NK-92 treated with Interleukin-12 subunit alpha and Interleukin-12 subunit beta, amount 100 ng/mL, for 24 hours (cell line): ENCODE results near the gene PCDH15.

Experiments
- DNase-seq: peaks from one replicate; lab custom pipeline; 2025; lab: John Stamatoyannopoulos, UW

The PCDH15 gene

GRCh38 chr10:54372179-54372578, 428.9 kb downstream of the PCDH15 start:
- no peak for DNase-seq

- no peak for DNase-seq
These were observed 432.0 kb downstream of the PCDH15 start for GRCh38 chr10:54368984-54369383.

GRCh38 chr10:54363390-54363789, 437.6 kb downstream of the PCDH15 start:
- no peak for DNase-seq

GRCh38 chr10:54342058-54342457, 459.0 kb downstream of the PCDH15 start:
- no peak for DNase-seq

- DNase-seq, result no peak
These were observed 465.7 kb downstream of the PCDH15 start for GRCh38 chr10:54335296-54335695.

GRCh38 chr10:54319341-54319740, 481.7 kb downstream of the PCDH15 start:
- no peak for DNase-seq

- no peak for DNase-seq
These were observed 482.6 kb downstream of the PCDH15 start for GRCh38 chr10:54318470-54318869.

GRCh38 chr10:54314430-54314829, 486.6 kb downstream of the PCDH15 start:
- DNase-seq, result no peak

- DNase-seq, result no peak
These were observed 516.4 kb downstream of the PCDH15 start for GRCh38 chr10:54284526-54285193.

- DNase-seq, result no peak
These were observed 519.0 kb downstream of the PCDH15 start for GRCh38 chr10:54282012-54282411.

- no peak for DNase-seq
These were observed 534.6 kb downstream of the PCDH15 start for GRCh38 chr10:54266395-54266794.

GRCh38 chr10:54262726-54263125, 538.3 kb downstream of the PCDH15 start:
- no peak for DNase-seq

GRCh38 chr10:54259104-54259503, 541.9 kb downstream of the PCDH15 start:
- no peak for DNase-seq

- no peak for DNase-seq
These were observed 566.2 kb downstream of the PCDH15 start for GRCh38 chr10:54234832-54235231.

GRCh38 chr10:54203401-54203800, 597.6 kb downstream of the PCDH15 start:
- no peak for DNase-seq

GRCh38 chr10:54198051-54198450, 603.0 kb downstream of the PCDH15 start:
- DNase-seq, result no peak

GRCh38 chr10:54194806-54195205, 606.2 kb downstream of the PCDH15 start:
- no peak for DNase-seq

- DNase-seq, result no peak
These were observed 641.1 kb downstream of the PCDH15 start for GRCh38 chr10:54159924-54160323.

GRCh38 chr10:54148508-54148907, 652.5 kb downstream of the PCDH15 start:
- no peak for DNase-seq

- no peak for DNase-seq
These were observed 661.1 kb downstream of the PCDH15 start for GRCh38 chr10:54139819-54140428.

GRCh38 chr10:54137396-54137795, 663.6 kb downstream of the PCDH15 start:
- DNase-seq, result no peak

- no peak for DNase-seq
These were observed 667.8 kb downstream of the PCDH15 start for GRCh38 chr10:54133203-54133602.

- DNase-seq, result no peak
These were observed 669.2 kb downstream of the PCDH15 start for GRCh38 chr10:54131833-54132232.

- no peak for DNase-seq
These were observed 670.6 kb downstream of the PCDH15 start for GRCh38 chr10:54130394-54130793.
